ENCODE data around the gene ZNF165.

DNA sequence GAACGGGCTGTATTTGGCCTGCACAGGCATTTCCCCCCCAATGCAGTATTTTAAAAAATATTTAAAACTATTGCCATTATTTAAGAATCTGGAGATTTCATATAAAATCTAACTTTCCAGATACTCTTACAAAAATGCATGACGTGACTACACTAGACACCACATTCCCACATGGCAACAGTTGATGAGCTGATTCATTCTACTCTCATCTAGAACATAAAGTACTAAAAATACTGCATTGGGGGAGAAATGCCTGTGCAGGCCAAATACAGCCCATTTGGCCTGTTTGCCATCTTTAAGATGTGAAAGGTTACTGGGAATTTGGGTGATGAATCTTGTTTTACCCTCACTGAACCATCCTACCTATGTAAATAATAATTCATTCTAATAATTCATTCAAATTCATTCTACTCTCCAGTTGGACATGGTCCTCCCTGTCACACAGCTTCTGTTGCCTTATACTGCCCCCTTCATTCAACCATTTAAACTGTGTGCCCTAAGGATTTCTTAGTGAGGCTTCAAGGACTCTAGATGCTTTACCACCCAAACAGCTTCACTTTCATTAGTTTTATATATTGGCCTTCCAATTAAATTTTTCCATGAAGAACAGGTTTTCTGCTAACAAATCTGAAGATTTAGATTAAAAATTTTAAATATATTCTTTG is 37.1 kb downstream of the ZNF165 start:
- TF ChIP-seq, protein P1, sequence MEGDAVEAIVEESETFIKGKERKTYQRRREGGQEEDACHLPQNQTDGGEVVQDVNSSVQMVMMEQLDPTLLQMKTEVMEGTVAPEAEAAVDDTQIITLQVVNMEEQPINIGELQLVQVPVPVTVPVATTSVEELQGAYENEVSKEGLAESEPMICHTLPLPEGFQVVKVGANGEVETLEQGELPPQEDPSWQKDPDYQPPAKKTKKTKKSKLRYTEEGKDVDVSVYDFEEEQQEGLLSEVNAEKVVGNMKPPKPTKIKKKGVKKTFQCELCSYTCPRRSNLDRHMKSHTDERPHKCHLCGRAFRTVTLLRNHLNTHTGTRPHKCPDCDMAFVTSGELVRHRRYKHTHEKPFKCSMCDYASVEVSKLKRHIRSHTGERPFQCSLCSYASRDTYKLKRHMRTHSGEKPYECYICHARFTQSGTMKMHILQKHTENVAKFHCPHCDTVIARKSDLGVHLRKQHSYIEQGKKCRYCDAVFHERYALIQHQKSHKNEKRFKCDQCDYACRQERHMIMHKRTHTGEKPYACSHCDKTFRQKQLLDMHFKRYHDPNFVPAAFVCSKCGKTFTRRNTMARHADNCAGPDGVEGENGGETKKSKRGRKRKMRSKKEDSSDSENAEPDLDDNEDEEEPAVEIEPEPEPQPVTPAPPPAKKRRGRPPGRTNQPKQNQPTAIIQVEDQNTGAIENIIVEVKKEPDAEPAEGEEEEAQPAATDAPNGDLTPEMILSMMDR (IDR thresholded peaks at IDR 0.05) = no peak
- no peak for TF ChIP-seq EP300 (IDR thresholded peaks at IDR 0.05)
